Stimulated activated CD8-positive, alpha-beta memory T cell treated with anti-CD3 and anti-CD28 coated beads, Interleukin-15, amount 100 ng/mL, for 4 hours (primary cell): ENCODE measurements around the gene FAAP24.
A peak's percentile ranks its signal among the peaks of the same experiment; 100 is the strongest.
"Not testable (repeated sequence)": the region's sequence is repeated elsewhere in the genome, so short reads cannot be mapped to it uniquely, and the experiment has no call there.

Experiments
- DNase-seq, 2 donors: peaks; one replicate each; pipeline ENCODE4 v3.0.0-alpha.2; 2020; ENCODE audit warnings: low read depth in 2 of 2

Gene FAAP24, protein sequence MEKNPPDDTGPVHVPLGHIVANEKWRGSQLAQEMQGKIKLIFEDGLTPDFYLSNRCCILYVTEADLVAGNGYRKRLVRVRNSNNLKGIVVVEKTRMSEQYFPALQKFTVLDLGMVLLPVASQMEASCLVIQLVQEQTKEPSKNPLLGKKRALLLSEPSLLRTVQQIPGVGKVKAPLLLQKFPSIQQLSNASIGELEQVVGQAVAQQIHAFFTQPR

DNA sequence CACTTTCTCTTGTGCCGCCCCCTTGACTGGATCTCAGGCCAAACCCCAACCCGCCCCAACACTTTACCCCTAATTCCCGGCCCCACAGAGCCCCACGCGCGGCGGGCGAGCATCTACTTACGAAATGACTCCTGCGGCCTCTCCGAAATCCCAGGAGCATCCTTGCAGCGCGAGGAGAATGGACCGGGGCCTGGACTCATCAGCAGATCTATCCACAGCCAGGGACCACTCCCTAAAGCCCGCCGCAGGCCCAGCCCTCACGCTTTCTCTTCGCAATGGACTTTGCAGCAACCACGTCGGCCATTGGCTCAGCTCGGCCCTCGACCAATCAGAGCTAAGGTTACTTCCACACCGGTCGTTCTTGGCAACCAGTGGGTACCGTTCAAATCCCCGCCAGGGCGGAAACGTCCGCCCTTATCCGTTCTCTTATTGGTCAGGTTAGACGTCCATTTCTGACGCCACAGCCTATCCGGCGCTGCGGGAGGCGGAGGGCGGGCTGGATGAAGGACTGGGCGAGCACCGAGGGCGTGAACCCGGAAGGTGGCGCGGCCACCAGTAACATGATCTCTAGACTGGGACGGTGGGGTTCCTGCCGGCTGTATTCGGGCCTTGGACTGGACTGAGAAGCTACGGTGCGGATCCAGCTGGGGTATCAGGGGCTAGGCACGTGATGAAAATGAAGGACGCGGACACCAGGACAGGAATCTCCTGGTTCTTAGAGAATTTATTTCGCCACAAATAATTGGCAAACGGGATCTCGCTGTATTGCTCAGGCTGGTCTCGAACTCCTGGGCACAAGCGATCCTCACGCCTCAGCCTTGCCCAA lies at the start of gene FAAP24, which contains the start of gene CEP89:
Gene FAAP24 (plus strand): TSS at position 528 of the 826 bp plus-strand sequence. CDS start 955 bp downstream, outside the sequence.
Gene CEP89 (minus strand): TSS at position 244 of the 826 bp plus-strand sequence. CDS start 84 bp downstream, at position 160.
- DNase-seq = peak; percentile 96 to 98

DNA sequence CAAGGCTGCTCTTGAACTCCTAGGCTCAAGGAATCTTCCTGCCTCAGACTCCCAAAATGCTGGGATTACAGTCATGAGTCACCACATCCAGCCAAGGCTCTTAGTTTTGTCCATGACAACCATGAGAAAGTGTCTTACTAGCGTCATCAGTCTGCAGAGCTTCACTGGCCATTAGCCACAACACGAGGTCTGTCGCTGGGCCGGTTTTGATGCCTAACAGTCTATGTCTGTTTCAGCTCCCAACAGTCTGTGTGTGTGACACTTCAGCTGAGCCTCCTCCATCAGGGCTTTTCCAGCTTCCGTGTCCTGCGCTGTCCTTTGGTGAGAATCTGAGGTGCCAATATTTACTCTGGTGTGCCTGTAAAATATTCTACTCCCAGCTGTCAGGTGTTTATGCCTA lies 47.8 kb upstream of the FAAP24 start:
- no peak for DNase-seq

DNA sequence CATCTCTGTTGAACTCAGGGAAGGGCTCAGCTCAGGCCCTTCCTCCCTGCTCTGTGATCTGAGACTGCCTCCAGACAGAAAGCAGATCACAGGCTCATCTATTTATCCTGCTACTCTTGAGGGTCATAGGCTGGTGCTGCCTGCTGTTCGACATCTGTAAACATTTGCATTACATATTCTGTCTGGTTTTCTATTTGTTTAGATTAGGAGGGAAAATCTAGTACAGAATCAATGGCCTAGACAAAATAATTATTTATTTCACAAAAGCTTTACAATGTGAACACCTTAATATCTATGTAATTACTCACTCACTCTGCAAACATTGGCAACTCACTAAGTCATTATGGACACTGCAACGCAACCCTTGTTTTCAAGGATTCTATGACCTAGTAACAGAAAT lies 43.2 kb upstream of the FAAP24 start:
- no peak for DNase-seq

DNA sequence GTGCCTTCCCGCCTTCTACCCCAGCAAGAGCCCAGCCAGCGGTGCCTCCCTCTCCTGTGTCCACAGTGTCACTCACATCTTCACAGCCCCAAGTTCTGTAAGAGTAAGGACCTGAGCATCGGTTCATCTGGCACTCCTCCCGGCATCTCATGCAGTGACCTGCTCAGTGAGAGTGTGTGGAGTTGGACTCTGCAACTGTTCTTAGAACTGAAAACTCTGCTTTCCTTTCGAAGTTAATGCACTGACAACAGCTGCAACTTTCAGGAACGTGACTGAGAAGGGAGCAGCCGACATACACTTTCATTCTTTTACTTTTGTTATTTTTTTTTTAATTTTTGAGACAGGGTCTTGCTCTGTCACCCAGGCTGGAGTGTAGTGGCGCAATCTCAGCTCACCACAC lies 41.5 kb upstream of the FAAP24 start:
- no peak for DNase-seq

DNA sequence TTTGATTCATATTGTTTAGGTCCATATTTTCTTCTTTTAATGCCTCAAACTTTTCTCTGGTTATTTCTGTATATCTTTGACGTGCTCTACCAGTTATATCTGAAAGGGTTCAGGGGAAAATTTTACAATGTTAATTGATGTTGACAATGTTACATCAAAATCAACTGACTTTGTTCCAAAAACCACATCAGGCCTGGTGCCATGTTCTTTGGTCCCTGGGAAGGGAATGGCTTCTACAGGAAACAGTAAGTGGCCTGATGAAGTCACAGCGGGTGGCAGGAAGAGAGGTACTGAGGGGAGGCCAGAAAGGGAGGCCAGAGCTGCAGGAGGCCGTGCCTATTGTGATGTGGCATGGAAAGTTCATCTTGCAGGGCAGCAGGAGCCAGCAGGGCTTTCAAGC lies 38.5 kb upstream of the FAAP24 start:
- no peak for DNase-seq

DNA sequence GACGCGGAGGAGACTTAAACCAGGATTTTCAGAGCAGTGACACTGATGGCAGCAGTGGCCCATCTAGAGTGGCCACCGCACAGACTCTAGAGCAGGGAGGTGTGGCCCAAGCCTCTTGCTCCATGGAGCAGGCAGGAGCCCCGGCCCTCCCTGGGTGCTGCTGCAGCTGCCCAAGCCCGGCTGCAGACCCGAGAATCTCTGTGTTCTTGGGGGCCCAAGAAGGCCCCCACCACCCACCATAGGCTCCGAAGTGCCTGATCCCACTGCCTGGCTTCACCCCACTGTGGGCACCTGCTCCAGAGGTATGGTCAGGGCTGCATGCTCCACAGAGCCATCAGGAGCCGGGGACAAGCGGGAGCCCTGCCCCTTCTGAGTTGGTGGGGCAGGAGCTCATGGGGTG lies 36.4 kb upstream of the FAAP24 start:
- no peak for DNase-seq

DNA sequence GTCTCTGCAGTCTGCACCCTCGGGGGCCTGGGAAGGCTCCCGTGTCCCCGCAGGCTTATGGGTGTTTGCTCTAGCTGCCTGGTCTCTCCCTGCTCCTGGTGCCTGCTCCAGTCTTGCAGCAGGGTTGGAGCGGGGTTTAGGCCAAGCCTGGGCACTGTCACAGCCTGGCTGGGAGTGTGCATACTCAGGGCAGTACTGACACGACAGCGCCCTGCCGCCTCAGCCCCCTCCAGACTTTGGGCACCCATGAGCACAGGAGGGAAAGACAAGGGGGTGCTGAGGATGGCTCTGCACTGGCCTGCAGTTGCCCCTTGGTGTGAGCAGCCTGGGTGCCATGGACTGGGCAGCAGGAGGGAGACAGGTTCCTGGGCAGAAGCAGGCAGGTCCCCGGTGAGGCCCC lies 36.0 kb upstream of the FAAP24 start:
- no peak for DNase-seq

DNA sequence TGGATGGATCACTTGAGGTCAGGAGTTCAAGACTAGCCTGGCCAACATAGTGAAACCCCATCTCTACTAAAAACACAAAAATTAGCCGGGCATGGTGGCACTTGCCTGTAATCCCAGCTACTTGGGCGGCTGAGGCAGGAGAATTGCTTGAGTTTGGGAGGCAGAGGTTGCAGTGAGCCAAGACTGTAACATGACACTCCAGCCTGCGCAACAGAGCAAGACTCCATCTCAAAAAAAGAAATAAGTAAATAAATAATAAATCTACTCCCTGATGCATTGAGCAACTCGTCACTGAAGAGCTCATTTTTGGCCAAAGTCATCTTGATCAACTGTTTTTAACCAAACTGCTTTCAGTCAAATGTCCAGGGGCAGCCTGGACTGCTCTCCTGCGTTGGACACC lies 30.8 kb upstream of the FAAP24 start:
- not testable (repeated sequence) for DNase-seq

DNA sequence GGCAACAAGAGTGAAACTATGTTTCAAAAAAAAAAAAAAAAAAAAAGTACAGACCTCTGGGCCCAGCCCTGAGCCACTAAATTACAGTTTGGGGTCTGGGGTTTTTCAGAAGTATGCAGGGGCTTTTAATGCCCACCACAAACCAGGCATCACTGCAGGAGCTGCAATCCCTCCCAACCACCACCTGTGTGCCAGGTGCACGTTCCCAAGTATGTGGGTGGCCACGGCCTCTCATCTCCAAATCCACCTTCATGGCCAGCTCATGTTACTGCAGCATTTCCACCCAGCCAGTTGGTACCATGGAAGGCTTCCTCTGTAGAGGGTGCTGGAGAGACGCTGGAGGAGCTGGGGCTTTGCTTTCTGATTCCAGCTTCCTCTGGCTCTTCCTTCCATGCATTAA lies 26.8 kb upstream of the FAAP24 start:
- no peak for DNase-seq

DNA sequence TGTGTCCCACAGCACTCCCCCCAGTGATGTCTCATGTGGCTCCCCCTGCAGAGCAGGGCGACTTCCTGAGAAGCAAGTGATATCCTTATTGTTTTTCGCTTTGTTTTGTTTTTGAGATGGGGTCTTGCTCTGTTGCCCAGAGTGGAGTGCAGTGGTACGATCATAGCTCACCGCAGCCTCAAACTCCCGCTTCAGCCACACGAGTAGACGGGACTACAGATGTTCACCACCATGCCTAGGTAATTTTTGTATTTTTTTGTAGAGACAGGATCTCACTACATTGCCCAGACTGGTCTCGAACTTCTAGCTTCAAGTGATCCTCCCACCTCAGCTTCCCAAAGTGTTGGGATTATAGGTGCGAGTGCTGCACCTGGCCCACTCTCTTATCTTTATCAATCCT lies 5.3 kb upstream of the FAAP24 start:
- no peak for DNase-seq

DNA sequence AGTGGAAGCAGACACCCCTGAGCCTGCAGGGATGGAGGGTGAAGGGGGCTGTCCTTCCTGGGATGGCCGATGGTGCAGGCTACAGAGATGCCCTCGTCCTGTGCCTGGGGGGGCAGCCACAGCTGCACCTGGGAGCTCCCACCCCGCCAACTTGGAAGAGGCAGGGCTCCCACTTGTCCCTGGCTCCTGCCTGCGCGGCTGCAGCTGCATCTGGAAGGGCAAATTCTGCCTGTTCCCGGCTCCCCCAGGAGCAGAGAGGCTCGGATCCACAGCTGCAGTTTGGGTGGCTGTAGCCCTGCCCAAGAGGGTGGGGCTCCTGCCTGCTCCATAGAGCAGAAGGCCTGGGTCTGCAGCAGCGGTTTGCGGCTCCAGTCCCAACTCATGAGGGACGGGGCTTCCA lies 2.5 kb upstream of the FAAP24 start:
- no peak for DNase-seq

DNA sequence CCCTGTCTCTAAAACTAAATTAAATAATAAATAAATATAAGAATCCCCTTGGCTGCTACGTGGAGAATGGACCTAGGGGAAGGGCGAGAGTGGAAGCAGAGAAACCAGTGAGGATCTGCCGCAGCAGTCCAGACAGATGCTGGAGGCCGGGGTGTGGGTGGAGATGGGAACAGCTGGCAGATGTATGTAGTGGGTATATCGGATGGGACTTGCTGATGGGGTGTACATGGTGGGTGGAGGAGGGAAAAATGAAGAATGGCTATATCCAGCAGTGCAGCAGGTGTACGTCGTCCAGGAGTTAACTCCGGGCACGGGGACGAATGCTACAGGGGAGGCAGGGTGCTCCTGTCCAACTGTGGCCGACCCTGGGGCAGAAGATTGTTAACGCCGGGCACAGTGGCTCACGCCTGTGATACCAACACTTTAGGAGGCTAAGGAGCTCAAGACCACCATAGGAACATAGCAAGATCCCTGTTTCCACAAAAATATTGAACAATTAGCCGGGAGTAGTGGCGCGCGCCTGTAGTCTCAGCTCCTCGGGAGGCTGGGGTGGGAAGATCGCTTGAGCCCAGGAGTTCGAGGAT lies 938 bp upstream of the FAAP24 start:
- DNase-seq = no peak

DNA sequence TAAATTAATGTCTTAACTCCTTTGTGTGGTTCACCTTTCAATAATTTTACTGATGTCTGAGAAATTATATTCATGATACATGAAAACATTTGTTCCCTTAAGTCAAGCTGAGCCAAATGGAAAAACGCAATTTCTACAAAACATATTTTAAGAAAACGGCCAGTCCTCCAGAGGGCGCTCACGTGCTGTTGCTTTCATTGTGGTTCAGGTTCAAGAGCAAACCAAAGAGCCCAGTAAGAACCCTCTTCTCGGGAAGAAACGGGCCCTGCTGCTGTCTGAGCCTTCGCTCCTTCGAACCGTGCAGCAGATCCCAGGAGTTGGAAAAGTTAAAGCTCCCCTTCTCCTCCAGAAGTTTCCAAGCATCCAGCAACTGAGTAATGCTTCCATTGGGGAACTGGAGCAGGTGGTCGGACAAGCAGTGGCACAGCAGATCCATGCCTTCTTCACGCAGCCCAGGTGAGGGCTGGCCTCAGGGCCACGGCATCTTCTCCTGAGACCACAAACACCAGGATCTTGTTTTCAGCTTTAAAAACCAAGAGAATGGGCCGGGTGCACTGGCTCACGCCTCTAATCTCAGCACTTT lies 4.3 kb downstream of the FAAP24 start:
- peak; percentile 8 to 20 for DNase-seq

DNA sequence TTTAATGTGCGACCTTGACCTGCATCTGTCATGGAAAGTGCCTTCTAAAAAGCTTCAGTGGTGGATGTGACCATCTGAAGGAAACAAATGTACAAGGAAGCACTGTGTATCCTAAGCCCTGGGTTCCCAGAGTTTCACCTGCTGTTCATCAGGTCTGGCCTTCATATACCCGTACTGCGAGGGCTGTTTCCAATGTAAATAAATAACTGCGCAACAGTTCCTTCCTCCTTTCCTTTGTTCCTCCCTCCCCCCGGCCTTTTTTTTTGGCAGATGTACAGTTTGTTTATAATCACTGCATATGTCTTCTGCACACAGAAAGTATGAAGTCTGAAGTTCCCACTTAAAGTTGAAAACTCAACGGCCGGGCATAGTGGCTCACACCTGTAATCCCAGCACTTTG lies 5.2 kb downstream of the FAAP24 start:
- DNase-seq = no peak

DNA sequence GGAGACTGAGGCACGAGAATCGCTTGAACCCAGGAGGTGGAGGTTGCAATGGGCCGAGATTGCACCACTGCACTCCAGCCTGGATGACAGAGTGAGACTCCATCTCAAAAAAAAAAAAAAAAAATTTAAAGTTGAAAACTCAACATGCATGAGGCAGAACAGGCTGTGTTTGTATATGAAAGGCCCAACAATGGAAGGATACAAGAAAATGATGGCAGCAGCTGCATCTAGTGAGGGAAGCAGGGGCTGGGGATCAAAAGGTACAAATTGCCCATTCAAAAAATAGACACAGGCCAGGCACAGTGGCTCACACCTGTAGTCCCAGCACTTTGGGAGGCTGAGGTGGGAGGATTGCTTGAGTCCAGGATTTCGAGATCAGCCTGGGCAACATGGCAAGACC lies 5.8 kb downstream of the FAAP24 start:
- DNase-seq = not testable (repeated sequence)

DNA sequence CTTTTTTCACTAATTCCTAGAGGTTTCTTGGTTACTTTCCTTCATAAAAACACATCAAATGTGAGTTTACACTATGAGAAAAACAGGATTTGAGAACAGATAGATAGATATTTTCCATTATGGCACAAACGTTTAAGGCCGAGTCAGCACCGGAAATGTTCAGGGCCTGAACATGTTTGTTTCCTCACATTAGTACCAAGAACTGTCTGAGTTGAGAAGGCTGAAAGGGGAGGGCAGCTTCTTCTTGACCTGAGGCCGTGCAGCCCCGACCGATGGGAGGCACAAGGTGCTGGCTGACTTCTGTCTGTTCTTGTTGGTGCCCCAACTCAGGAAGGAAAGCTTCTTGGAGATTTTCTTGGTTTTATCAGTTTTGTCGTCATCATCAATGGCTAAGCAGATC lies 7.8 kb downstream of the FAAP24 start:
- not testable (repeated sequence) for DNase-seq

DNA sequence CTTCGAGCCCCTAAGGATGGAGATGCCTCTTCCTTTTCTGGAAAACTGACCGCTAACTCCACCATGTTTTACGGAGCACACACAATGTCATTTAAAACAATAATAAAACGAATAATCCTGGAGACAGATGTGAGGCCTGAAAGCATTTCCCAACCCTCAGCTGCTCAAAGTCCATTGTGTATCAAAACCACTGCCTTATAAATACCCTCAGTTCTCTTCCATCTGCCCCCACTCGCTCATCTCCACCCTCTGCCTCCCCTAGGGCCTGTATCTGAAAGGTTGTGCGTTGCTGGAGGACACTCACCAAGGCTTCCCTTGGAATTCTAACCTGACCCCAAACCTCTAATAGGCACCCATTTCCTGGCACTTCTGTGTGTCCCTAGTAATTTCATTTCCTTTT lies 10.4 kb downstream of the FAAP24 start:
- DNase-seq = not testable (repeated sequence)

DNA sequence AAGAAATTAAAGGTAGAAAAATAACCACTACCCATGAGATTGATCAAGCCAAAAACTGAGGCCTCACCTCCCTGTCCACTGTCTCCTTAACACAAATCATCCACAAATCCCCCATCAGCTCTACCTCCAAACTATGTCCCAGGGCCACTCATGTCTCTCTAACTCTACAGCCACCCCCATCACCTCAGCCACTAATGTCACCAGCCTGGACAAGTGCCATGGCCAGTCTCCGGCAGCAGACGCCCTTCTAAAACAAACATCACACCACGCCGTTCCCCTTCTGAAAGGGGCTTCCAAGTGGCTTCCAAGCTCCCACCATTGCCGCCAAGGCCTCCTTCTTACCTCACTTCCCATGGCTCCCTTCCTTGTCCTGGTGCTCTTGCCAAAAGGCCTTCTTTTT lies 16.2 kb downstream of the FAAP24 start:
- not testable (repeated sequence) for DNase-seq

DNA sequence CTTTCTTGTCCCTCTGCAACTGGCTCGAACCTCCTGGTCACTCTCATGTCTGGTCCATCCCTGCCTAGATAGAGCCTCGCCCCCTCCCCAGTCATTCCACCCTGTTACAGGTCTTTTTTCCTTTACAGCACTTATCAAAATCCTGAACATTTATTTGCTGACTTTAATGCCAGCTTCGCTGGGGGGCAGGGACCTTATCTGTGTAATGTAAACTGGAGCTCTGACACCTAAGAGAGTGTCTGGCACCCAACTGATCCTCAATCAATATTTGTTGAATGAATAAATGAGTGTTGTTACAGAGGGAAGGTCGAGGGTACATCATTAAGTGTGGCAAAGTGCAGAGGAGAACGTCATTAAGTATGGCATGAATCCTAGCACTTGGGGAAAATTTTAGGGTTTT lies 16.7 kb downstream of the FAAP24 start:
- DNase-seq = no peak

DNA sequence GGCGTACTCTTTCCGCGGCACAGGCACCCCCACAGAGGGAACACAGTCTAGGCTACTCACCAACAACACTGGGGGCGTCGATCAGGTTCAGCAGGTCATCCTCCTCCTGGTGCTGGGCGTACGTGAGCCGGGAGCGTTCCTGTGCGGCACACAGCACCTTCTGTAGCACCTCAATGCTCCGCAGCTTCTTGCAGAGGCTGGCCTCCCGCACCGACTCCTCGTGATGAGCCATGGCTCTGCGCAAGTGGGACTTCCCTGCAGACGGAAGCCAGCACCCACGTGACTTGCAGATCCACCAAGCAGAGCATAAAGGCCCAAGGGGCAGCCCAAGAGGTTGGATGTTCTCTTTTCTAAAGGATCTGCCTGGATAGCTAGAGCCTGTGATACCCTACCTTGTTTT lies 23.9 kb downstream of the FAAP24 start:
- not testable (repeated sequence) for DNase-seq

DNA sequence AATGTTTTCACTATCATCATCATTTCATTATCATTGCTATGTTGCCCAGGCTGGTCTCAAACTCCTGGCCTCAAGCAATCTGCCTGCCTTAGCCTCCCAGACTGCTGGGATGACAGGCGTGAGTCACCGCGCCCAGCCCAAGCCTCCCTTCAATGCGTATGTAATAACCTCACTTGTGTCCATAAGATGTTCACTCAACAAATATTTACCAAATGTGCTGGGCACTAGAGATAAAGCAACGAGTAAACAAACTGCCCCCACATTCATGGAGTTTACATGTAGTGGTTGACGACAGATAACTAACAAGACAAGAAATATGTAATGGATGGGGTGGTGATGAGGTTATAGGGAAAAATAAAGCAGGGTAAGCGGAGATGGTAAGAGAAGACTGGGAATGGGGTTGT lies 25.0 kb downstream of the FAAP24 start:
- DNase-seq = not testable (repeated sequence)

DNA sequence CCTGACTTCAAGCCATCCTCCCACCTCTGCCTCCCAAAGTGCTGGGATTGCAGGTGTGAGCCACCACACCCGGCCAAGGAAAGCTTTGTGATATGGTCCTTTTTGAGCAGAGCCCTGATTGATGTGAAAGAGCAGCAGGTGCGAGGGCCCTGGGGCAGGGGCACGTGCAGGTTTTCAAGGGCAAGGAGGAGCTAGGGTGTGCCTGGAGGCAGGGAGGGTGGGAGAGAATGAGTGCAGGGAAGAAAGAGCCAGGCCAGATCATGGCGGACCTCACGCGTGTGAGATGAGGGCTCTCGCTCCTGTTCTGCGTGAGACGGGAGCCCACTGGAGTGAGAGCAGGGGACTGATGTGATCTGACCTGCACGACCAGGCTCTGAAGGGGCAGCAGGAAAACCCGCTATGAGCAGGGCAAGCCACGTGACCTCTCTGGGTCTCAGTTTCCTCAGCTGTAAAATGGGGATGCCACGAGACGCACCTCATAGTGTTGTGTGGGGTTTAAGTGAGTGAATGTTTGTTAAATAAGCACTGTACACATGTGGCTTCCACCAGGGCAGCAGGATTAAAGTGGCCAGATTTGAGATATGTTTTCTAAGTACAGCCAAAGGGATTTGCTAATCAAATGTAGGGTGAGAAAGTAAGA lies 25.8 kb downstream of the FAAP24 start:
- DNase-seq = no peak
